PFSK-1 (cell line): Measurements from ENCODE around the gene PFKFB2. TPM values are rescaled to one million over a fixed set of nuclear protein-coding genes. Genes with fewer than 3 reads are reported as not detected.
A peak's percentile ranks its signal among the peaks of the same experiment; 100 is the strongest.

Experiments used
- FOXP2 ChIP-seq: optimal IDR thresholded peaks from 2 replicates; pipeline ENCODE3; 2011; ENCODE audit warnings: borderline replicate concordance, control low read depth, inconsistent platforms; ENCODE audit not compliant: insufficient read depth; ENCODE audit errors: extremely low read length, extremely low read depth
- POLR2AphosphoS5 ChIP-seq: IDR thresholded peaks from 2 replicates; pipeline ENCODE4 v1.6.1; 2012; ENCODE audit warnings: low read depth, mild to moderate bottlenecking, control low read depth, low read length, moderate library complexity
- REST ChIP-seq, 2 experiments: IDR thresholded peaks; 2 replicates each; pipeline versions ENCODE4 v1.6.1 to v1.8.0; 2011 to 2012; ENCODE audit warnings: low read depth in 2 of 2, low read length in 2 of 2, control low read depth in 1 of 2, inconsistent platforms in 1 of 2, mild to moderate bottlenecking in 1 of 2, moderate library complexity in 1 of 2; ENCODE audit not compliant: insufficient read depth in 1 of 2
- SIN3A ChIP-seq: IDR thresholded peaks from 2 replicates; pipeline ENCODE4 v1.6.1; 2012; ENCODE audit warnings: mild to moderate bottlenecking, low read length, moderate library complexity, borderline replicate concordance; ENCODE audit not compliant: insufficient read depth
- TAF1 ChIP-seq: IDR thresholded peaks from 2 replicates; pipeline ENCODE4 v1.6.1; 2012; ENCODE audit warnings: low read length, control low read depth, borderline replicate concordance; ENCODE audit not compliant: insufficient read depth
- polyA plus RNA-seq: library from polyadenylated mRNA; unstranded; fragments of >200 nt; gene quantifications from one replicate; pipeline ENCODE4 v1.2.1, GENCODE V29; 2012; ENCODE audit warnings: low read depth, missing spikeins; ENCODE audit not compliant: insufficient read length

Gene PFKFB2
- polyA plus RNA-seq = 2.4 TPM

DNA sequence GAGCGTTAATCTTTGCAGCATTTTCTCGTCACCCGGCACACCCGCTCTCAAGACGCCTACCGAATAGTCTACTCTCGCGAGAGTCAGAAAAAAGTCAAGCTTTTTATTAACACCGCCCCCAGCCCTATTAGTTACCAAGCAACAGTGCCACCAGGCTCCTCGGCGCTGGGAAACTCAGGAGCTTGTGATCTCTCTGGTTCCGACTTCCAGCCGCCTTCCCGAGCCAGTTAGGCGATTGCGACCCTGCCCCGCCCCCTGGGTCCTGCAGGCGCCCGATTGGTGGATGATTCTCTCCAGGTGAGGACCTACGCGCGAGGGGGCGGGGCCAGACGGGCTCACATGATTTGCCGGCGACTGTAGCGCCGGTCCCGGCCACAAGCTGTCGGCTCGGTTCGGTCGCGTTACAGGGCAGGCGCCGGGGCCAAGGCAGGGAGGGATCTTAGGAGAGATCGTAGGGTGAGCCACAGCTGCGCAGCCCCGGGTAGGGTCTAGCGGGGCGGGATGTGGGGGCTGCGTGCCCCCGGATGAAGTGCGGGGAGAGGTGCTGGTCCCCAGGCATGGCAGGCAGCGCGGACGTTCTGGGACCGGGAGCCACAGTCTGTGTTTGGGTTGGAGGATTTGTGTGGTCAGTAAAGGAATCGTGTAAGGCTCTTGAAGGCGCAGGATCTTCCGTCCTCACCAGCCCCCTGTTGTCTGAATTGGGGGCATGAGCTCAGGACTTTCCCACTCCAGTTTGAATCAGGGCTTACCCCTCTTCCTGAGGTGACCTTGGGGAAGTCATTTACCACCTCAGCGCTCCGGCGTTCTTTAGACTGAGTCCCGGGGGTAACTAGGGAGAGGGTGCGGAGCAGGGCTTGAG is at the start of gene PFKFB2:
Gene PFKFB2, plus strand, starts transcription at position 365 of the 859 bp plus-strand sequence. CDS start 1,443 bp downstream, outside the sequence.
- TF ChIP-seq SIN3A = no peak
- TF ChIP-seq FOXP2 = peak; percentile 26
- peak; percentile 67; the same call in 1 of the 2 replicates for TF ChIP-seq POLR2AphosphoS5
- no peak for TF ChIP-seq REST (IDR thresholded peaks at IDR 0.05; ENCODE audit: insufficient read depth in 1 of 2, low read depth in 2 of 2, low read length in 2 of 2)

- TF ChIP-seq POLR2AphosphoS5 (no peak), FOXP2 (no peak), SIN3A (no peak), REST (IDR thresholded peaks at IDR 0.05; ENCODE audit: insufficient read depth in 1 of 2, low read depth in 2 of 2, low read length in 2 of 2) (no peak), TAF1 (no peak)
These were observed 47.9 kb upstream of the PFKFB2 start for GRCh38 chr1:207004931-207005830.

GRCh38 chr1:207006083-207006482 is 47.0 kb upstream of the PFKFB2 start:
- TF ChIP-seq REST (IDR thresholded peaks at IDR 0.05; ENCODE audit: insufficient read depth in 1 of 2, low read depth in 2 of 2, low read length in 2 of 2) (no peak), TAF1 (no peak), POLR2AphosphoS5 (no peak)

GRCh38 chr1:207006914-207007313 is 46.2 kb upstream of the PFKFB2 start:
- TF ChIP-seq SIN3A = no peak

DNA sequence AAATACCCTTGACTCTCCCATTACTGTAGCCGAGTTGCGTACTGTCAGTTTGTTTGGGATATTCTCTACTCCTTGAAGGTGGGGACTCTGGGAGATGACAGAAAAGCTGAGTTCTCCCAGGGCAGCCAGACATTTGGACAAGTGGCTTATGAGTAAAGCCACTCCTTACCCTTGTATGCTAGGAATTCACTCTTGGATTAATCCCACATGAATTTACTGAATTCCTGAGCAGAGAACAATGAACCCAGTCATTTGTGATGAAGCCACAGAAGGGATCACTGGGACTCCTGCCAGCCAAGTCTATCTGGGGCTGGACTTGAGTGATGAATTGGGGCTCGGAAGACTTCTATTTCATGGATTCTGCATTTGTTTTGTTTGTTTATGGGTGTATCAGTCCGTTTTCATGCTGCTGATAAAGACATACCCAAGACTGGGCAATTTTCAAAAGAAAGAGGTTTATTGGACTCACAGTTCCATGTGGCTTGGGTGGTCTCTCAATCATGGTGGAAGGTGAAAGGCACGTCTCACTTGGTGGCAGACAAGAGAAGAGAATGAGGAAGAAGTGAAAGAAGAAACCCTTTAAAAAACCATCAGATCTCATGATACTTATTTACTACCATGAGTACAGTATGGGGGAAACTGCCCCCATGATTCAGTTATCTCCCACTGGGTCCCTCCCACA is 45.6 kb upstream of the PFKFB2 start:
- TF ChIP-seq REST (IDR thresholded peaks at IDR 0.05; ENCODE audit: insufficient read depth in 1 of 2, low read depth in 2 of 2, low read length in 2 of 2) = no peak
- no peak for TF ChIP-seq POLR2AphosphoS5
- TF ChIP-seq TAF1 = no peak
- no peak for TF ChIP-seq FOXP2
- TF ChIP-seq SIN3A = no peak
